ENCODE results near the gene FAM111A. TPM values are rescaled to one million over a fixed set of nuclear protein-coding genes. Genes with fewer than 3 reads are reported as not detected.

The FAM111A gene
- total and polyA plus RNA-seq, 10 of the 15 experiments (the other 5 are each of a cell fraction or from before 2014, with no cell fraction given): 26.6 to 95.0 (median 67.5) TPM

GRCh38 chr11:59198726-59199125 lies 56.1 kb downstream of the FAM111A start:
- Histone ChIP-seq H3K79me2 (ENCODE audit: control insufficient read depth, insufficient read depth, low read length) (no peaks in the 10 kb centered on the region; the same call in 1 of the 2 replicates), H3K27me3 (replicated peaks in 1 of 2; ENCODE audit: control insufficient read depth in 2 of 2, insufficient read depth in 2 of 2, low read length in 1 of 2) (no peaks in the 10 kb centered on the region), H3K9me3 (replicated peaks; ENCODE audit: control insufficient read depth, insufficient read depth, low read length) (no peaks in the 10 kb centered on the region; the same call in 2 of the 3 replicates), H3K4me1 (ENCODE audit: control insufficient read depth, insufficient read depth, low read length) (peaks cover 35% of the 10 kb centered on the region), H3K36me3 (ENCODE audit: control insufficient read depth in 2 of 2, insufficient read depth in 2 of 2, low read length in 1 of 2) (peaks cover 13 to 24% of the 10 kb centered on the region in 2 experiments; a peak in 3 of 4 replicates), H4K20me1 (ENCODE audit: control insufficient read depth, insufficient read depth) (no peaks in the 10 kb centered on the region), H3K27ac (ENCODE audit: control insufficient read depth, insufficient read depth) (peak overlapping the region; percentile 94), H3K9ac (ENCODE audit: control insufficient read depth, insufficient read depth, low read length) (no peak overlapping the region; the same call in 1 of the 2 replicates), H3K4me3 (no peak overlapping the region), H2AFZ (ENCODE audit: control insufficient read depth, low read depth, low read length) (no peak overlapping the region), H3K4me2 (ENCODE audit: control insufficient read depth, insufficient read depth) (no peak overlapping the region)
- no peak for TF ChIP-seq NFIC (IDR thresholded peaks at IDR 0.05; ENCODE audit: low read depth, low read length)
- TF ChIP-seq ATF3 (IDR thresholded peaks at IDR 0.05; ENCODE audit: borderline replicate concordance, extremely low read depth, low read depth, low read length): no peak
- no peak for TF ChIP-seq REST (IDR thresholded peaks at IDR 0.05; ENCODE audit: low read depth, low read length)
- TF ChIP-seq IKZF1 (conservative IDR thresholded peaks at IDR 0.05): no peak
- TF ChIP-seq RELB (IDR thresholded peaks at IDR 0.05; ENCODE audit: low read depth): no peak
- no peak for TF ChIP-seq BRCA1 (IDR thresholded peaks at IDR 0.05; ENCODE audit: low read depth, low read length)
- no peak for TF ChIP-seq ASH2L (IDR thresholded peaks at IDR 0.05; ENCODE audit: borderline replicate concordance, low read depth)
- no peak for TF ChIP-seq RCOR1 (conservative IDR thresholded peaks at IDR 0.05; ENCODE audit: low read depth, low read length)
- no peak for TF ChIP-seq CREM (IDR thresholded peaks at IDR 0.05; ENCODE audit: low read depth)
- no peak for TF ChIP-seq NRF1 (conservative IDR thresholded peaks at IDR 0.05; ENCODE audit: low read depth, low read length)
- TF ChIP-seq RB1 (IDR thresholded peaks at IDR 0.05; ENCODE audit: borderline replicate concordance): no peak
- DNase-seq (ENCODE audit: low read depth, low spot score) (no peak), ATAC-seq (no peak), FAIRE-seq (no peak)
- intact Hi-C loops (cut with micrococcal nuclease; ENCODE audit: unreplicated experiment): loop anchor here (1.0 kb wide), 2 partner anchors 10 to 12 kb away; no protein-coding TSS in a partner anchor
- ChIA-PET CTCF (interaction anchor here (0.6 to 33.5 kb wide), 9 partner anchors 8 to 551 kb away, joined by 3 to 1180 read pairs (median 4); partner anchors contain the start of genes DTX4 and MPEG1), POLR2A (interaction anchor here (0.6 to 2.7 kb wide), 9 partner anchors 9 to 1485 kb away, joined by 4 to 19 read pairs (median 6); no protein-coding TSS in a partner anchor), RAD21 (ENCODE audit: unreplicated experiment) (interaction anchor here (1.1 to 10.8 kb wide), 9 partner anchors 8 to 58 kb away, joined by 3 to 183 read pairs (median 6); partner anchors contain the start of genes DTX4 and MPEG1), SMC1A (ENCODE audit: uncharacterized antibody, unreplicated experiment) (interaction anchor here (0.7 to 8.5 kb wide), 12 partner anchors 9 to 84 kb away, joined by 3 to 155 read pairs (median 4); partner anchors contain the start of genes DTX4 and MPEG1)
- no TSS peak for BruUV-seq (replicated peaks)
- 94% methylated on average over 2 of the region's 2 CpGs for WGBS (ENCODE audit: insufficient coverage, insufficient replicate concordance, low lambda C conversion rate, missing lambda C conversion rate)
- in situ Hi-C loops (cut with MboI): loop anchor here (25.0 kb wide), 1 partner anchor 1564 kb away; the partner anchor contains the start of gene MS4A15

All from GM12878 (cell line).